HG03354 (cell line): ENCODE results near the gene C4orf50.
"Not testable (repeated sequence)": the region's sequence is repeated elsewhere in the genome, so short reads cannot be mapped to it uniquely, and the experiment has no call there.

Experiments
- ATAC-seq: cut with Tn5 transposase; IDR thresholded peaks from one replicate; pipeline ENCODE4 v1.9.1; 2021; ENCODE audit warnings: mild to moderate bottlenecking; ENCODE audit not compliant: unreplicated experiment, poor library complexity, severe bottlenecking

C4orf50 gene

GRCh38 chr4:6020613-6021012 lies 2.4 kb upstream of the C4orf50 start:
- no peak for ATAC-seq

GRCh38 chr4:6019316-6020263 lies 1.4 kb upstream of the C4orf50 start:
- peak; percentile 64 for ATAC-seq

GRCh38 chr4:6017800-6018199 lies 431 bp downstream of the C4orf50 start:
- ATAC-seq, result no peak

GRCh38 chr4:6017030-6017429 lies 1.2 kb downstream of the C4orf50 start:
- ATAC-seq, result no peak

DNA sequence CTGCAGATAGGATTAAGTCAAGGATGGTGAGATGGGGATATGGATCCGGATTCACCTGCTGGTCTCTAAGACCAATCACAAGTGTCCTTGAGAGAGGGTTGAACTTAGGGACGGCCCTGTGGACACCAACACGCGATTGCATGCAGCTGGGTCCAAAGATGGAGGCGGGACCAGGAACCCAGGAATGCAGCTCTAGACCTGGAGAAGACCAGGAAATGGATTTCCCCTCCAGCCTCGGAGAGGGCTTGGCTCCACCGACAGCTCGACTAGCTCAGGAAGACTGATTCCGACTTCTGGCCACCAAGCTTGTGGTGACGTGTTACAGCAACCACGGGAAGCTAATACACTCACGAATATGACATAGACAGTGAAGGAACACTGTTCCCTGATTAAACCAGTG lies 4.7 kb downstream of the C4orf50 start:
- ATAC-seq, result no peak

DNA sequence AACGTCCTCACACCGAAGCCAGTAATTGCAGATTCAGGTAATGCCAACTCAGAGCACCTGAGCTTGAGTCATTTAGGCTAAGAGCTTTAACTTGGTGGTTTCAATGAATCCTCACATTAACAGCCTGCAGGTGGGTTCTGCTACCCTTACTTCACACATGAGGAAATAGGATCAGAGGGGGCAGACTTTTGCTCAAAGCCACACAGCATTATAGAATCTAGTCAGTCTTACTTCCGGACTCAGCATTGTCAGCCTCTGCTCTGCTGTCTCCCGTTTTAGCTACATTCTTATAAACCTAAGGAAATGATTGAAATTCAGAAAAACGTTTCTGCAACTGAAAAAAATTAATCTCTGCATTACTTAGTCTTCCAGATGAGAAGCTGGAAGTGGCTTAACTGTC lies 6.0 kb downstream of the C4orf50 start:
- no peak for ATAC-seq

- ATAC-seq, result no peak
Observed at GRCh38 chr4:6011686-6012085, 6.5 kb downstream of the C4orf50 start.

DNA sequence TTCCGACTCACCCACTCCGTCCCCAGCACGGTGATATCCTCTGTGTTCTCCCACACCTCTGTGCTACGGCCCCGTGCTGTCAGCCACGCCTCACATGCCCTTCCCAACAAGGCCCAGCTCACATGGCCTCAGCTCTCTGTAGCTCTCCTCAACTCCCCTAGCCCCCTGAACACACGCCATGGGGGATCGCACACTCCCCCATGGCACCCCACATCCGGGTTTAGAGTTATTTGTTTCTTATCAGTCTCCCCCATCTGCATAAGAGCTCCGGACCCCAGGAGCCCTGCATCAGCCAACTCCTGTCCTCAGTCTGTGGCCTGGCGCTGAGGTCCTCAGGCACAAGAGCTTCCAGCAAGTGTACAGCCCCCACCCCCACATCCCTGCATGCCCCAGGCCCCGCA lies 7.0 kb downstream of the C4orf50 start:
- ATAC-seq, result no peak

DNA sequence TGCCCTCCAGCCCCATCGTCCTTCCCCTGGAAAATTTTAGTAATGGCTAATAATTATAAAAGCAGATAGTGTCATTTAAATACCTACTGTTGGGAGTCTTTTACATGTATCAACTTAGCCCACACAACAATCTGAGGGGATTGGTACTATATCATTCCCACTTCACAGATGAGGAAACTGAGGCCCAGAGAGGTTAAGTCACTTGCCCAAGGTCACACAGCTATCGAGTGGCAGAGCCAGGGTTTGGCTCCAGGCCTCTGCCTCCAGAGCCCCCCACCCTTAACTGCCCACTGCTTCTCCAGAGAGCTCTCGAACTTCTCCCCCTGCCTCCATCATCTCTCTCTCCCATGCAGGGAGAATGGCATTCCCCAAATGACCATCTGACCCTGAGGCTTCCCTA lies 7.4 kb downstream of the C4orf50 start:
- ATAC-seq, result no peak

GRCh38 chr4:6009452-6009851 lies 8.8 kb downstream of the C4orf50 start:
- ATAC-seq, result no peak

- no peak for ATAC-seq
Observed at GRCh38 chr4:6008766-6009385, 9.4 kb downstream of the C4orf50 start.

DNA sequence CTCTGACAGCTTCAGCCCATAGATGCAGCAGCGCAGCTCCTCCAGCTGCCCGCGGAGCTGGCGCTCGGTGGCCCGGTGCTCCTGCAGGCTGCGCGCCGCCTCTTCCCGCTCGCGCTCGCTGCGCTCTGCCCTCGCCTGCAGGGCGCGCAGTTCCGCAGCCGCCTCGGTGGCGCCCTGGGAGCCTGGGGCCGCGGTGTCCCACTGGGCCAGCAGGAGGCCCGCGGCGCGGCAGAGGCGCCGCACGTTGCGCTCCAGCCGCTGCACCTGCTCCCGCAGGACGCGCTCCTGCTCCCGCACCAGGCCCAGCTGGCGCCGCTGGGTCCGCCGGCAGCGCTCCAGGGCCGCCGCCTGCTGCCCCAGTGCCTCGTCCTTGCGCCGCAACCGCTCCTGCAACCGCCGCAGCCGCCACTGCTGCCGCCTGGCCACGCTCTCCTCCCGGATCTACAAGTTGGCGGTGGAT lies 10.1 kb downstream of the C4orf50 start:
- no peak for ATAC-seq

DNA sequence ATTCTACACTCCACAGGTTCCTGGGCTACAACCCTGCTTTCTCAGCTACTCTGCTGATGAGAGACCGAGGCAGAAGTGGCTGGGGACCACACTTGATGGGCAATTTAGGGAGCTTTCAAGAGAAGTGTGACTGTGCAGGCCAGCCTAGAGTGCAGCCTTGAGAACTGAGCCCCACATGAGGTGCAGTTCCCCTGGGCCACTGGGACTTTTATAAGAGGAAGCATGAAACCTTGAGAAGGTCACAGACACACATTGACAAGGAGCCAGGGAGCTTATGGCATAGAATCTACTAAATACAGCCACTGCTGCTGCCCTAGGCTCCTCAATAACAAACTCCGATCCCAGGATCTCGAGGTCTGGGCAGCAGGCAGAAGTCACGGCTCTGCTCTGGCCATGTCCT lies 13.1 kb downstream of the C4orf50 start:
- no peak for ATAC-seq

DNA sequence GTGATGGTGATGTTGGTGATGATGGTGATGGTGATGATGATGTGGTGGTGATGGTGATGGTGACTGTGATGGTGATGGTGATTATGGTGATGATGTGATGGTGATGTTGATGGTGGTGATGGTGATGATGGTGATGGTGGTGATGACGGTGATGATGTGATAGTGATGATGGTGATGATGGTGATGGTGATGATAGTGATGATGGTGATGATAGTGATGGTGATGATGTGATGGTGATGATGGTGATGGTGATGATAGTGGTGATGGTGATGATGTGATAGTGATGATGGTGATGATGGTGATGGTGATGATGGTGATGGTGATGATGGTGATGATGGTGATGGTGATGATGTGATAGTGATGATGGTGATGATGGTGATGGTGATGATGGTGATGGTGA lies 14.7 kb downstream of the C4orf50 start:
- not testable (repeated sequence) for ATAC-seq

DNA sequence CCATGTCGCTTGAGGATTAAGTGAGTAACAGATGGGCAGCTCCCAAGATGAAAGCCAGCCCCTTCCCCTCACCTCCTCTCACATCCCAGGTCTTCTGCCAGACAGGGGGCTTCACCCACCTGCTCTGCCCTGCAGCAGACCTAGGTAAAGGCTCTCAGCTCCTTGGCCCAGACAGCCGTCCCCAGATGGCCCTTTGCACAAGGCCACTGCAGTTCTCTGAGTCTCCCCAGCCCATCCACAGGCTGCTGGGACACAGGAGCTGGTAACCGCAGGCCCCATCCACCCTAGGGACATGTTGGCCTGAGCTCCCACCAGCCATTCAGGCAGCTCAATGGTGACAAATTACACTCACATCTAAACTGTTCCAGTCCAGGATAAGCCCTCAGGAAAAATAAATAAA lies 15.3 kb downstream of the C4orf50 start:
- no peak for ATAC-seq

- ATAC-seq, result no peak
Observed at GRCh38 chr4:6002492-6002833, 15.8 kb downstream of the C4orf50 start.

- ATAC-seq, result no peak
Observed at GRCh38 chr4:6001680-6002491, 16.3 kb downstream of the C4orf50 start.

- no peak for ATAC-seq
Observed at GRCh38 chr4:5999830-6000365, 18.3 kb downstream of the C4orf50 start.

DNA sequence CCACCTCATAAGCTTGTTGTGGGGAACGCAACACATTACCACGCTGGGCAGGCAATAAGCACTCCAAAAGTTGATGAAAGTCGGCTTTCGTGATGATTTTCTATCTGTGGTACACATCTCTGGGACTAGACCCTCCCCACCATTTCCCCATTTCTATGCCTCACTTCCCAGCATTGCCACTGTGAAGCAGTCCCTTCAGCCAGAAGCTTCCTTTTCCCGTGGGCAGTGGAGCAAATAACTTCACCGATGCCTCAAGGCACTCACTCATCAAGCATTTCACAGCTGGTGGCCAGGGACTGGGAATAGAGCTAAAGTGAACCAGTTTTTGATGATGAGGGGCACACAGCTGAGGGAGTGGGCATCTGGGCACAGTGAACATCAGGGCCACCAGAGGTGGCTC lies 18.9 kb downstream of the C4orf50 start:
- no peak for ATAC-seq

DNA sequence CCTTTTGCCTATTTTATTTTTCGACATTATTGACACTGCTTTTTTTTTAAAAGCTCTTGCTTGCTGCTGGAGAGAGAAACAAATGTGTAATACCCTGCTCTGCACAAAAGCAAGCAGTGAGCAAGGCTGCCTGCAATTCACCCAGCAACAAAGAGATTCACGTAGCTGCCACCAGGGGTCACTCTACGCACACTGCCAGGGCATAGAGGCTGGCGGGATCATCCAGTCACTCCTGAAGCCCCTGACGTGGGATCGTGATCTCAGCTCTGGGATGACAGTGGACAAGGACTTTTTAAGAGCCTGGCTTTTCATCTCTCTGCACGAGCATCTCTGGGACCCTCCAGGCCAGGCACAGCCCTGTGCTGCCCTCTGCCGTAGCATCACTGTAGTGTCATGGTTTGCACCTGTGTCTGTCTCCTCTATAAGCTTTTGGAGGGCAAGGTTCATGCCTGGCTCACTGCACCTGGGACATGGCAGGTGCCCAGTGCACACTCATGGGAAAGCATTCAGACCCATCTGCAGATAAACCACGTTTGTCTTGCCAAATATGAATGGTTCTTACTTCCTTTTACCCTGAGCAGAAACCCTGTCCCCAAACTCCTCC lies 19.8 kb downstream of the C4orf50 start:
- ATAC-seq, result peak; percentile 73
